ENCODE measurements around the gene ZBTB45.

Gene ZBTB45

DNA sequence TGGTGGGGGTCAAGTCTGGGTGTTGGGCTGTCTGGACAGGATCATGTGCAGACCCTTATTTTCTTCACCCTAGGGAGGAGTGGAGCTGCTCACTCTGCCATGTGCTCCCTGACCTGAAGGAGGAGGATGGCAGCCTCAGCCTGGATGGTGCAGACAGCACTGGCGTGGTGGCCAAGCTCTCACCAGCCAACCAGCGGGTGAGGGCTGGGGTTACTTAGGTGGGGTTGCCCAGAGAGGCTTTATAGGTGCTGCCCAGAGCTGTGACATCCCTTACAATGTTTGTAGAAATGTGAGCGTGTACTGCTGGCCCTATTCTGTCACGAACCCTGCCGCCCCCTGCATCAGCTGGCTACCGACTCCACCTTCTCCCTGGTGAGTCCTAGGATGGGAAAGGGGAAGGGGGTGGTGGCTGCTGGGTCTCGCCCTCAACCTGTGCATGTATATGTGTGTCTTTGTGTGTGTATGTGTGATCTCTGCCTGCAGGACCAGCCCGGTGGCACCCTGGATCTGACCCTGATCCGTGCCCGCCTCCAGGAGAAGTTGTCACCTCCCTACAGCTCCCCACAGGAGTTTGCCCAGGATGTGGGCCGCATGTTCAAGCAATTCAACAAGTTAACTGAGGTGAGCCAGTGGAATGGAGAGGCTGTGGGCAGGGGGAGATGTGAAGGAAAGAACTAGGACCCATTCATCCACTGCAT is 30.2 kb upstream of the ZBTB45 start:
- TF ChIP-seq GATA3 (IDR thresholded peaks at IDR 0.05; ENCODE audit: low read depth, low read length) (no peak), GATA2 (IDR thresholded peaks at IDR 0.05; ENCODE audit: low read depth, low read length) (no peak)

DNA sequence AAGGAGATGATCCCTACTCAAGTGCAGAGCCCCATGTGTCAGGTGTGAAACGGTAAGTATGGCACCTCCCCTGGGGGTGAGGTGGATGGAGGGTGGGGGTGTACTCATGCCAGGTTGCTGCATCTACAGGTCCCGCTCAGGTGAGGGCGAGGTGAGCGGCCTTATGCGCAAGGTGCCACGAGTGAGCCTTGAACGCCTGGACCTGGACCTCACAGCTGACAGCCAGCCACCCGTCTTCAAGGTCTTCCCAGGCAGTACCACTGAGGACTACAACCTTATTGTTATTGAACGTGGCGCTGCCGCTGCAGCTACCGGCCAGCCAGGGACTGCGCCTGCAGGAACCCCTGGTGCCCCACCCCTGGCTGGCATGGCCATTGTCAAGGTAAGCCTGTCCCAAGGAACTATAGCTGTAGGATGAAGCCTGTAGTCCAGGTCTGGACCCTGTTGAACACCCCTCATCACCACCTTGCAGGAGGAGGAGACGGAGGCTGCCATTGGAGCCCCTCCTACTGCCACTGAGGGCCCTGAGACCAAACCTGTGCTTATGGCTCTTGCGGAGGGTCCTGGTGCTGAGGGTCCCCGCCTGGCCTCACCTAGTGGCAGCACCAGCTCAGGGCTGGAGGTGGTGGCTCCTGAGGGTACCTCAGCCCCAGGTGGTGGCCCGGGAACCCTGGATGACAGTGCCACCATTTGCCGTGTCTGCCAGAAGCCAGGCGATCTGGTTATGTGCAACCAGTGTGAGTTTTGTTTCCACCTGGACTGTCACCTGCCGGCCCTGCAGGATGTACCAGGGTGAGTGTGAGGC is 29.5 kb upstream of the ZBTB45 start:
- TF ChIP-seq GATA3 (IDR thresholded peaks at IDR 0.05; ENCODE audit: low read depth, low read length) (no peak), GATA2 (IDR thresholded peaks at IDR 0.05; ENCODE audit: low read depth, low read length) (no peak)

DNA sequence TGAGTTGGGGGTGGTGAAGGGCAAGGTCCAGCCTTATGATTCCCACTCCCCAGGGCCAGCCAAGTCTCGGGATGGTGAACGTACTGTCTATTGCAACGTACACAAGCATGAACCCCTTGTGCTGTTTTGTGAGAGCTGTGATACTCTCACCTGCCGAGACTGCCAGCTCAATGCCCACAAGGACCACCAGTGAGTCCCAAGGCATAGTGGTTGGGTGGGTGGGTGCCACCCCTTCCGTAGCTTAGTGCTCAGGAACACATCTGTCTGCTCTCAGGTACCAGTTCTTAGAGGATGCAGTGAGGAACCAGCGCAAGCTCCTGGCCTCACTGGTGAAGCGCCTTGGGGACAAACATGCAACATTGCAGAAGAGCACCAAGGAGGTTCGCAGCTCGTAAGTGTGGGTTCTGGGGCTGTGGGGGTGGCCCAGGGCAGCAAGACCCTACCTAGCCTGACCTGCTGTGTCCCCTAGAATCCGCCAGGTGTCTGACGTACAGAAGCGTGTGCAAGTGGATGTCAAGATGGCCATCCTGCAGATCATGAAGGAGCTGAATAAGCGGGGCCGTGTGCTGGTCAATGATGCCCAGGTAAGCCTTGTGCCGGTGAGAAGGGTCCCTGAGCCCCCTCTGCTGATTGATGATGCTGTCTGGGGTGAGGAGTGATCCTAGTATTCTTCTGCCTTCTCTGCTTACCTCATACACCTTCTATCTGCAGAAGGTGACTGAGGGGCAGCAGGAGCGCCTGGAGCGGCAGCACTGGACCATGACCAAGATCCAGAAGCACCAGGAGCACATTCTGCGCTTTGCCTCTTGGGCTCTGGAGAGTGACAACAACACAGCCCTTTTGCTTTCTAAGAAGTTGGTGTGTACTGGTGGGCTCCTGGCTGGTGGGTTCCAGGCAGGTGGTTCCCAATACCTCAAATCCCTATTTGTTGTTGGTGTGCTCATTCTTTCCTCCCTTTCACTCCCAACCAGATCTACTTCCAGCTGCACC is 28.0 kb upstream of the ZBTB45 start:
- TF ChIP-seq GATA3 (IDR thresholded peaks at IDR 0.05; ENCODE audit: low read depth, low read length) (no peak), GATA2 (IDR thresholded peaks at IDR 0.05; ENCODE audit: low read depth, low read length) (no peak)

DNA sequence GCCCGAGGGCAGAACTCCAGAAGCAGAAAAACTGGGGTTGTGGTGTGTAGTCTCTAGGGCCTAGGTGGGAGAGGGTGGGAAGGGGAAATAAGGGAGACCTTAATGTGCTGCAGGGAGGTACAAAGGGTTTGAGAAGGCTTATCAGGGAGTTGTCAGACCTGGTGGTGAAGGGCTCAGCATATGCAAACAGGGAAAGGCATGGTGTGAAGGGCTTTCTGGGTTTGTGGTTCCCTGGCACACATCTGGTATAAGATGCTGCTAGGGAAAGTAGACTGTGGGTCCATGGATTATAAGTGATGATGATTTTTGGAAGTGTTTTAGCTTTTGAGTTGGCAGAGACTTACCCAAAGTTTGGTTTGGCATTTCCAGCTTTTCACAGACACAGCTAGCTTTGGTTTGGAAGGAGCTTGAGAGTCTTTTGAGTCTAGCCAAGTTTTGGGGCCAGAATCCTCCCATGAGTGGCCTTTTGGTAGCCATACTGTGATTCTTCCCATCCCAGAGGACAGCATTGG is 26.5 kb upstream of the ZBTB45 start:
- TF ChIP-seq GATA3 (IDR thresholded peaks at IDR 0.05; ENCODE audit: low read depth, low read length), result no peak
- TF ChIP-seq GATA2 (IDR thresholded peaks at IDR 0.05; ENCODE audit: low read depth, low read length), result no peak

DNA sequence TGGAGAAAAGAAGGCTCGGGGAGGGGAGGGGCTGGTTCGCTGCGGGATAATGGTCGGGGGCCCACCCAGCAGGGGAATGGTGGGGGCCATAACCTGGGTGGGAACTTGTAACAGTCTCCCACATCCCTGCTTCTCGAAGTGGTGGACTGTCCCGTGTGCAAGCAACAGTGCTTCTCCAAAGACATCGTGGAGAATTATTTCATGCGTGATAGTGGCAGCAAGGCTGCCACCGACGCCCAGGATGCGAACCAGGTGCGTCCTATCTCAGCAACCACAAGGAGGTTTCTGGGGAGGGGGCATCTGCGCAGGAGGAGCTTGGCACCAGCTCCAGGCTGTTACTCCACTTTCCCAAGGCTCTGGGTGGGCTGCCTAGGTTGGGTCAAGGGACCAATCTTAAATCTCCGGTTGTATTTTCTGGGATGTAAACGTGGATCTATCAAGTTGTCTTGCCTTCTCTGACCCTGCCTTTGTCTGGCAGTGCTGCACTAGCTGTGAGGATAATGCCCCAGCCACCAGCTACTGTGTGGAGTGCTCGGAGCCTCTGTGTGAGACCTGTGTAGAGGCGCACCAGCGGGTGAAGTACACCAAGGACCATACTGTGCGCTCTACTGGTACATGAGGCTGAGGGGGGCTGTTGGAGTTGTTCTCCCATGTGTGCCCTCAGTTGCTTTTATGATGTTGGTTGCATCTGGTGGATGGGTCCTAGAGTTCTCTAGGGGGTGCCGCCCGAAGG is 25.8 kb upstream of the ZBTB45 start:
- TF ChIP-seq GATA3 (IDR thresholded peaks at IDR 0.05; ENCODE audit: low read depth, low read length) (no peak), GATA2 (IDR thresholded peaks at IDR 0.05; ENCODE audit: low read depth, low read length) (no peak)

DNA sequence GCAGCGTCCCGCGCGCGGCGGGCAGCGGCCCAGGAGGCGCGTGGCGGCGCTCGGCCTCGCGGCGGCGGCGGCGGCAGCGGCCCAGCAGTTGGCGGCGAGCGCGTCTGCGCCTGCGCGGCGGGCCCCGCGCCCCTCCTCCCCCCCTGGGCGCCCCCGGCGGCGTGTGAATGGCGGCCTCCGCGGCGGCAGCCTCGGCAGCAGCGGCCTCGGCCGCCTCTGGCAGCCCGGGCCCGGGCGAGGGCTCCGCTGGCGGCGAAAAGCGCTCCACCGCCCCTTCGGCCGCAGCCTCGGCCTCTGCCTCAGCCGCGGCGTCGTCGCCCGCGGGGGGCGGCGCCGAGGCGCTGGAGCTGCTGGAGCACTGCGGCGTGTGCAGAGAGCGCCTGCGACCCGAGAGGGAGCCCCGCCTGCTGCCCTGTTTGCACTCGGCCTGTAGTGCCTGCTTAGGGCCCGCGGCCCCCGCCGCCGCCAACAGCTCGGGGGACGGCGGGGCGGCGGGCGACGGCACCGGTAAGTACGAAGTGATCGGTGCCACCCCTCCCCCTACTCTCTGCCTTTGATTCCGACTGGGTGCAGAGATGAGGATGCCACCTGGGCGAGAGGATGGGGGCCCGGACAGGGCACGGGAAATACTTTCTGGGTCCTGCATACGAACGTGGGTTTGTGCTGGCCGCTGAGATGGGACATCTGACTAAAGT is 25.1 kb upstream of the ZBTB45 start:
- TF ChIP-seq GATA2 (IDR thresholded peaks at IDR 0.05; ENCODE audit: low read depth, low read length) (no peak), GATA3 (IDR thresholded peaks at IDR 0.05; ENCODE audit: low read depth, low read length) (no peak)

DNA sequence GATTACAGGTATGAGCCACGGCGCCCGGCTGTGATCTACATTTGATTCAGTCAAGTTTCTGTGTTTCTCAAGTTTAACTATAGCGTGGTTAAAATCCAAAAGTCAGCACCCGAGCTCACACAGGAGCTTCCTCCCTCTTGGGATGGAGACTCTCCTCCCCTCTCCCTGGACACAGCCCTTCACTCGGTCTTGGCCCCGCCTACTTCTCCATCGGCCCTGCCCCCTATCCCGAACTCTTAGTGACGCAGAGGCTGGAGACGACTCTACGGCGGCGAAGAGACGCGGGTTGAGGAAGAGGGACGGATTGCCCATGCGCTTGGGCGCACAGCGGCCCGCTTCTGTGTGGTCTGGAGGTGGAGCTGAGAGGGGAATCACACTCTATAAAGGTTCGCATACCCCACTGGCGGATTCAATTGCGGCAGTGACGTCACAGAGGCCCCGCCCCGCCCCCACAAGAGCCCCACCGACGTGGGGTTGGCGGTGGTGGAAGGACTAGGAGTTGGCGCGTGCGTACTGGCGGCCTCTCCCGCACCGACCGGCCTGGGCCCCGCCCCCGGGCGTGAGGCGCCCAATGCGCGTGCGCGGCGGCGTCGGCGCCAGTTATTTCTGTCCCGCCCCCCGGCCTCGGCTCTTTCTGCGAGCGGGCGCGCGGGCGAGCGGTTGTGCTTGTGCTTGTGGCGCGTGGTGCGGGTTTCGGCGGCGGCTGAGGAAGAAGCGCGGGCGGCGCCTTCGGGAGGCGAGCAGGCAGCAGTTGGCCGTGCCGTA is 24.4 kb upstream of the ZBTB45 start, which contains the start of gene TRIM28:
TRIM28 (plus strand) TSS at position 239 of the 765 bp plus-strand sequence. CDS start 694 bp downstream, outside the sequence.
- TF ChIP-seq GATA3 (IDR thresholded peaks at IDR 0.05; ENCODE audit: low read depth, low read length), result no peak
- TF ChIP-seq GATA2 (IDR thresholded peaks at IDR 0.05; ENCODE audit: low read depth, low read length), result no peak

DNA sequence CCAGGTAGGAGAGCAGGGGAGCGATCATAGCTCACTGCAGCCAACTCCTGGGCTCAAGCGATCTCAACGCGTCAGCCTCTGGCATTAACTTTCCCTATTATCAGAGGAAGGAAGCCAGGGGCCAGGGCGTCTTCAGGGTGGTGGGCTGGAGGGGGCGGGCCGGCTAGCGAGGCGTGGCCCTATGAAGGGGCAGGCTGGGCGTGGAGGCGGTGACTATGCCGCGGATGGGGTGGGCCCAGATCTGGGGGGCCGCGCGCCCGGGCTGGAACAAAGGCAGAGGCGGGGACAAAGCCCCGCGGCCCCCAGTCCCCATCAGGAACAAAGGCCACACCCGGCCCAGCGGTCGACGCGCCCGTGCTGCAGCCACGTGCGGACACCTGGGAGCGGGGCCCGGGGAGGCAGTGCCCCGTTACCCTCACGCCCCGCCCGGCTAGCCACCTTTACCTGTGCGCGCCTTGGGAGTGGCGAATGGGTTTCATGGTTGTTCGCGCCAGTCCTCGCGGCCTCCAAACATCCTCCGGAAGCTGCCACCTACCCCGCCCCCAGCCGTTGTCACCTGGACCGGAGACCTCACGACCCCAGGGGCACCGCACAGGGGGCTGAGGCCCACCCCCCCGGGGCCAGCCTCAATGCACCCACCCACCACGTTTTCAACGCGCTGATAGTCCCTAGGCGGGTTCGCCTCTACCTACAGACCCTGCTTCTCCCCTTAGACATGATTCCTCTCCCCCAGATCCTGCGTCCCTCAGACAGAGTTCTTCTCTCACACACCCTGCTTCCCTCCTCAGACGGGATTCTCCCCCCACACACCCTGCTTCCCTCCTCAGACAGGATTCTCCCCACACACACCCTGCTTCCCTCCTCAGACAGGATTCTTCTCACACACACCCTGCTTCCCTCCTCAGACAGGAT is 18.9 kb upstream of the ZBTB45 start:
- TF ChIP-seq GATA3 (IDR thresholded peaks at IDR 0.05; ENCODE audit: low read depth, low read length), result no peak

DNA sequence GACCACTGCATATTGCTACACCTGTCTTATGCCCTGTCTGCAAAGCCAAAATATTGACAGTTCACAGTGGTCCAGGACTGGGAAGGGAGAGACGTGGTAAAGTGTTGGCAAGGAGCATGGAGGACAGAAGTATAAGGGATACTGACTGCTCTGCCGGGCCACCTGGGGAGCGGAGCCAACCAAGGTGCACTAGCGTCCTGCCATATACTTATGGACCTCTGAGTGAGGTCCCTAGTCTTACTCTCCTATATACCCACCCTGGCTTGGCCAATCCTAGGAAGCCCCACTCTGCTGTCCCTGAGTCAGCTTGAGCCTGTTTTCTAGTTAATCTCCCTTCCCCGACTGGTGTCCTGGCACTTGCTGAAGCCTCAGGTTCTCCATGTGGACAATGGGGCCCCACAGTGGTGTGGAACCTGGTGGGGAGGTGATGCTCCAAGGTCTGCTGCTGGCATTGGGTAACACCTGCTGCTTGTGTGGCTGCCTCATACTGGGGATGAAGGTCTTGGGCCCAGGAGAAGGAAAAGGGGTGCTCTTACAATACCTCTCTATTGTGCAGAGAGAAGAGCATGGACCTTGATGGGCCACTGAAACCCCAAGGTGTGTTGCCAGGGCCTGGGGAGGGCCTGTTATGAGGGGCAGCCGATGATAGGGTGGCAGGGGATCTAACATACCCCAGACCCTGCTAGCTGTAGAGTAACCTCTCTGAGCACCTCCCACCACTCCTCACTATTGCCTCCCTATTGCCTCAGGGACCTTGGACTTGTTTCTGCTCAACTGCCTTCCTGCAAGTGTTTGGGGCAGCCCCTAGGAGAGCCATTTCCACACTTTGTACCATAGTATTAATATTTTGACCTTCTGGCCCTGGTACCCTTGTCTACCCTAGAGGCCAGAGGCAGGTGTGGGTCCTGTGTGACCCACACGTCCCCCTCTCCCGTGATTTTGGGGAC is 17.5 kb upstream of the ZBTB45 start:
- TF ChIP-seq GATA3 (IDR thresholded peaks at IDR 0.05; ENCODE audit: low read depth, low read length), result no peak
- TF ChIP-seq GATA2 (IDR thresholded peaks at IDR 0.05; ENCODE audit: low read depth, low read length), result no peak

DNA sequence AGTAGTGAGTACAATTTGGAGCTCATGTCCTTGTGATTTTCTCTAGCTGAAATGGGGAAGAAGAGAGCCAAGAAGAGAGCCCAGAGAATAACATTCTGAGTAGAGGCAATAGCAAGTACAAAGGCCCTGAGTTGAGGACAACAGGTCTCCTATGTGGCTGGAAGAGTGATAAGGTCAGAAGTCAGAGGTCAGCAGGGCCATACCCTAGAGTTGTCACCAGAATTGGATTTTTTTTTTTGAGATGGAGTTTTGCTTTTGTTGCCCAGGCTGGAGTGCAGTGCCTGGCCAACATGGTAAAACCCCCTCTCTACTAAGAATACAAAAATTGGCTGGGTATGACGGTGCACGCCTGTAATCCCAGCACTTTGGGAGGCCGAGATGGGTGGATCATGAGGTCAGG is 16.2 kb upstream of the ZBTB45 start:
- no peak for TF ChIP-seq GATA2 (IDR thresholded peaks at IDR 0.05; ENCODE audit: low read depth, low read length)
- no peak for TF ChIP-seq GATA3 (IDR thresholded peaks at IDR 0.05; ENCODE audit: low read depth, low read length)

Data from SH-SY5Y (cell line).